Measurements from ENCODE around the gene MCF2L. TPM values are rescaled to one million over a fixed set of nuclear protein-coding genes. Genes with fewer than 3 reads are reported as not detected.

MCF2L gene
- polyA plus RNA-seq, 2 of the 4 experiments (the other 2 are of a cell fraction): 0.36 to 0.92 TPM

GRCh38 chr13:112960706-112961105 lies 8.3 kb upstream of the MCF2L start:
- Histone ChIP-seq H3K9me3 (no peaks in the 10 kb centered on the region), H3K4me2 (no peak overlapping the region), H3K4me3 (no peak overlapping the region), H3K27ac (no peak overlapping the region), H3K4me1 (no peaks in the 10 kb centered on the region)
- 36% methylated on average over 4 of the region's 7 CpGs for WGBS (ENCODE audit: missing lambda C conversion rate)
- FAIRE-seq: no peak
- TF ChIP-seq CHD4 (IDR thresholded peaks at IDR 0.05; ENCODE audit: borderline replicate concordance): no peak
- TF ChIP-seq KDM1A (IDR thresholded peaks at IDR 0.05; ENCODE audit: low read depth): no peak
- no peak for TF ChIP-seq EHF (CRISPR knock-in tag; IDR thresholded peaks at IDR 0.05)
- TF ChIP-seq NFE2L2 (conservative IDR thresholded peaks at IDR 0.05; ENCODE audit: low read length): no peak
- TF ChIP-seq CHD2 (IDR thresholded peaks at IDR 0.05; ENCODE audit: low read length, partially characterized antibody): no peak
- no peak for TF ChIP-seq PHF8 (IDR thresholded peaks at IDR 0.05; ENCODE audit: borderline replicate concordance, low read depth)
- no peak for TF ChIP-seq EP300 (IDR thresholded peaks at IDR 0.05)
- TF ChIP-seq JUNB (IDR thresholded peaks at IDR 0.05): no peak
- no peak for TF ChIP-seq MAZ (IDR thresholded peaks at IDR 0.05; ENCODE audit: borderline replicate concordance, low read depth, low read length)
- TF ChIP-seq CBX8 (IDR thresholded peaks at IDR 0.05): no peak
- no peak for TF ChIP-seq MYC (IDR thresholded peaks at IDR 0.05; ENCODE audit: borderline replicate concordance, low read length)
- TF ChIP-seq E2F6 (IDR thresholded peaks at IDR 0.05; ENCODE audit: borderline replicate concordance, low read depth): no peak
- TF ChIP-seq RCOR1 (IDR thresholded peaks at IDR 0.05; ENCODE audit: low read depth, low read length): no peak
- no peak for TF ChIP-seq CBX2 (IDR thresholded peaks at IDR 0.05; ENCODE audit: borderline replicate concordance, low read depth)
- no peak for TF ChIP-seq ZFP36 (IDR thresholded peaks at IDR 0.05; ENCODE audit: borderline replicate concordance, partially characterized antibody)
- no peak for TF ChIP-seq SMC3 (IDR thresholded peaks at IDR 0.05)
- no peak for TF ChIP-seq RAD21 (conservative IDR thresholded peaks at IDR 0.05 in 1 of 2, IDR thresholded peaks at IDR 0.05 in 1 of 2)
- no peak for TF ChIP-seq RNF2 (IDR thresholded peaks at IDR 0.05; ENCODE audit: borderline replicate concordance, low read depth)
- no peak for ATAC-seq
- ChIA-PET POLR2A (no interaction called here), CTCF (no interaction called here)
- DNase-seq (ENCODE audit: low read depth in 1 of 2, low spot score in 1 of 2): no peak

- Histone ChIP-seq H3K4me2 (no peak overlapping the region), H3K27ac (no peak overlapping the region), H3K4me1 (no peaks in the 10 kb centered on the region), H3K9me3 (no peaks in the 10 kb centered on the region), H3K4me3 (no peak overlapping the region)
- 61% methylated on average over 10 of the region's 21 CpGs for WGBS (ENCODE audit: missing lambda C conversion rate)
- no peak for FAIRE-seq
- ATAC-seq: no peak
- ChIA-PET POLR2A (no interaction called here), CTCF (interaction anchor here (0.6 to 1.3 kb wide), 2 partner anchors 9 to 310 kb away, joined by 3 to 5 read pairs; no protein-coding TSS in a partner anchor)
- DNase-seq (ENCODE audit: low read depth in 1 of 2, low spot score in 1 of 2): no peak
- TF ChIP-seq CHD4 (IDR thresholded peaks at IDR 0.05; ENCODE audit: borderline replicate concordance) (no peak), BHLHE40 (IDR thresholded peaks at IDR 0.05; ENCODE audit: low read depth, low read length) (no peak), KDM1A (IDR thresholded peaks at IDR 0.05; ENCODE audit: low read depth) (no peak), CBX8 (IDR thresholded peaks at IDR 0.05) (no peak), HOXB13 (CRISPR knock-in tag; IDR thresholded peaks at IDR 0.05; ENCODE audit: low read depth) (no peak), SREBF2 (IDR thresholded peaks at IDR 0.05) (no peak), TFCP2L1 (CRISPR knock-in tag; IDR thresholded peaks at IDR 0.05) (no peak), HDAC2 (IDR thresholded peaks at IDR 0.05) (no peak)
Measured at GRCh38 chr13:112961457-112962369, 7.3 kb upstream of the MCF2L start.

GRCh38 chr13:112962396-112962795 lies 6.6 kb upstream of the MCF2L start:
- CTCF ChIA-PET: interaction anchor here (1.3 kb wide), 1 partner anchor 9 kb away, joined by 5 read pairs; no protein-coding TSS in a partner anchor
- H3K4me3 ChIP-seq: no peak overlapping the region
- H3K27ac ChIP-seq: no peak overlapping the region
- ATAC-seq (no peak), FAIRE-seq (no peak), DNase-seq (ENCODE audit: low read depth in 1 of 2, low spot score in 1 of 2) (no peak)
- TF ChIP-seq EHF (CRISPR knock-in tag; IDR thresholded peaks at IDR 0.05) (no peak), POLR2AphosphoS2 (conservative IDR thresholded peaks at IDR 0.05; ENCODE audit: low read length) (no peak), RARB (CRISPR knock-in tag; IDR thresholded peaks at IDR 0.05) (no peak), HDAC2 (IDR thresholded peaks at IDR 0.05) (no peak), MYC (IDR thresholded peaks at IDR 0.05; ENCODE audit: borderline replicate concordance, low read length) (no peak), TFCP2L1 (CRISPR knock-in tag; IDR thresholded peaks at IDR 0.05) (no peak), USF2 (IDR thresholded peaks at IDR 0.05) (no peak), ZFP36 (IDR thresholded peaks at IDR 0.05; ENCODE audit: borderline replicate concordance, partially characterized antibody) (no peak), E2F6 (IDR thresholded peaks at IDR 0.05; ENCODE audit: borderline replicate concordance, low read depth) (no peak), RFX5 (IDR thresholded peaks at IDR 0.05) (no peak), MAFK (IDR thresholded peaks at IDR 0.05; ENCODE audit: partially characterized antibody) (no peak)
- H3K4me1 ChIP-seq: no peaks in the 10 kb centered on the region
- POLR2A ChIA-PET: no interaction called here
- no peaks in the 10 kb centered on the region for H3K9me3 ChIP-seq
- no peak overlapping the region for H3K4me2 ChIP-seq
- 50% methylated on average over 2 of the region's 9 CpGs for WGBS (ENCODE audit: missing lambda C conversion rate)

All from A549 (cell line).